Liver (tissue), 9 donors: ENCODE data around the gene TMEM163. TPM values are rescaled to one million over a fixed set of nuclear protein-coding genes. Genes with fewer than 3 reads are reported as not detected.

Experiments
- DNase-seq: peaks from one replicate; pipeline ENCODE4 v3.0.0-alpha.2; 2017; ENCODE audit warnings: low spot score
- H3K27ac ChIP-seq, 2 donors: one replicate each; pipeline ENCODE4 v1.7.0; 2013; ENCODE audit warnings: inconsistent platforms in 2 of 2, low read length in 2 of 2, control low read depth in 1 of 2, low read depth in 1 of 2, mild to moderate bottlenecking in 1 of 2
- H3K27me3 ChIP-seq, 4 donors: one replicate each; pipeline versions ENCODE4 v1.6.1 to v1.7.0; 2013; ENCODE audit warnings: low read length in 3 of 4, inconsistent platforms in 1 of 4, mild to moderate bottlenecking in 1 of 4, moderate library complexity in 1 of 4; ENCODE audit not compliant: control insufficient read depth in 4 of 4, insufficient read depth in 4 of 4
- H3K36me3 ChIP-seq, 4 donors: one replicate each; pipeline versions ENCODE4 v1.6.1 to v1.7.0; 2013; ENCODE audit warnings: low read length in 3 of 4, mild to moderate bottlenecking in 3 of 4, low read depth in 1 of 4, moderate library complexity in 1 of 4; ENCODE audit not compliant: control insufficient read depth in 4 of 4, insufficient read depth in 3 of 4
- H3K4me1 ChIP-seq, 4 donors: one replicate each; pipeline versions ENCODE4 v1.6.1 to v1.7.0; 2013; ENCODE audit warnings: low read length in 3 of 4, mild to moderate bottlenecking in 3 of 4, moderate library complexity in 1 of 4; ENCODE audit not compliant: control insufficient read depth in 4 of 4, insufficient read depth in 4 of 4
- H3K4me3 ChIP-seq, 3 donors: one replicate each; pipeline versions ENCODE4 v1.6.1 to v1.7.0; 2013; ENCODE audit warnings: low read length in 3 of 3, control low read depth in 1 of 3, low read depth in 1 of 3, mild to moderate bottlenecking in 1 of 3
- H3K9ac ChIP-seq, 2 donors: one replicate each; pipeline ENCODE4 v1.7.0; 2013; ENCODE audit warnings: low read length in 2 of 2, mild to moderate bottlenecking in 2 of 2, moderate library complexity in 2 of 2, control low read depth in 1 of 2, low read depth in 1 of 2
- H3K9me3 ChIP-seq, 4 donors: one replicate each; pipeline versions ENCODE4 v1.6.1 to v1.7.0; 2013; ENCODE audit warnings: low read length in 3 of 4; ENCODE audit not compliant: control insufficient read depth in 4 of 4
- ATF3 ChIP-seq: IDR thresholded peaks from 2 replicates; pipeline ENCODE4 v1.6.1; 2016; ENCODE audit warnings: antibody characterized with exemption
- CTCF ChIP-seq: fragments of 150-350 bp; IDR thresholded peaks from 2 replicates; pipeline ENCODE4 v1.5.1; 2017; ENCODE audit warnings: improper control_type of control experiment, low read depth, low read length; ENCODE audit not compliant: missing input control
- EGR1 ChIP-seq, 2 donors: IDR thresholded peaks; 2 replicates each; pipeline ENCODE4 v1.6.1; 2016 to 2018; ENCODE audit warnings: antibody characterized with exemption in 2 of 2, low read depth in 2 of 2
- FOXA1 ChIP-seq: IDR thresholded peaks from 2 replicates; pipeline ENCODE4 v1.6.1; 2016; ENCODE audit warnings: antibody characterized with exemption
- HNF4A ChIP-seq, 2 donors: conservative IDR thresholded peaks; 2 replicates each; pipeline ENCODE4 v1.6.1; 2016; ENCODE audit warnings: antibody characterized with exemption in 2 of 2, mild to moderate bottlenecking in 2 of 2
- HNF4G ChIP-seq: IDR thresholded peaks from 2 replicates; pipeline ENCODE4 v1.6.1; 2016; ENCODE audit warnings: antibody characterized with exemption
- MAX ChIP-seq: IDR thresholded peaks from 2 replicates; pipeline ENCODE4 v1.6.1; 2016; ENCODE audit warnings: antibody characterized with exemption
- NR2F2 ChIP-seq: IDR thresholded peaks from 2 replicates; pipeline ENCODE4 v1.6.1; 2016; ENCODE audit warnings: antibody characterized with exemption
- RAD21 ChIP-seq, 2 donors: IDR thresholded peaks; 2 replicates each; pipeline ENCODE4 v1.6.1; 2016; ENCODE audit warnings: antibody characterized with exemption in 2 of 2, mild to moderate bottlenecking in 2 of 2
- REST ChIP-seq: IDR thresholded peaks from 2 replicates; pipeline ENCODE4 v1.6.1; 2016; ENCODE audit warnings: antibody characterized with exemption, mild to moderate bottlenecking
- RXRA ChIP-seq, 2 donors: IDR thresholded peaks; 2 replicates each; pipeline ENCODE4 v1.6.1; 2017 to 2018; ENCODE audit warnings: antibody characterized with exemption in 2 of 2, mild to moderate bottlenecking in 1 of 2
- SP1 ChIP-seq: IDR thresholded peaks from 2 replicates; pipeline ENCODE4 v1.6.1; 2018; ENCODE audit warnings: antibody characterized with exemption, mild to moderate bottlenecking
- TAF1 ChIP-seq: conservative IDR thresholded peaks from 2 replicates; pipeline ENCODE4 v1.6.1; 2016; ENCODE audit warnings: antibody characterized with exemption, mild to moderate bottlenecking
- YY1 ChIP-seq: IDR thresholded peaks from 2 replicates; pipeline ENCODE4 v1.6.1; 2016; ENCODE audit warnings: antibody characterized with exemption, mild to moderate bottlenecking
- WGBS: extraction: QIAGEN DNeasy Blood & Tissue Kit; methylation state at CpG from one replicate; pipeline ENCODE4 v1.1.7; 2013; 5-methylcytosine and 5-hydroxymethylcytosine counted together
- polyA plus RNA-seq, 2 donors: library from polyadenylated mRNA; stranded (reverse) in 1 of 2; unstranded in 1 of 2; fragments of 200-250 nt in 1 of 2; fragments of >200 nt in 1 of 2; fragmentation: Nextera tagmentation in 1 of 2; extraction: Ambion mirVana in 1 of 2; gene quantifications; one replicate each; pipeline versions ENCODE4 v1.2.1 to v1.2.3, GENCODE V29; 2013 to 2015
- total RNA-seq, 2 donors: library from RNA; depleted of rRNA; stranded (reverse); fragments of >200 nt; gene quantifications; one replicate each; pipeline ENCODE4 v1.2.3, GENCODE V29; 2014
- donor health status: healthy.
- donor health status: healthy.
- donor health status: healthy.
- donor health status: healthy.
- donor health status: healthy.

The TMEM163 gene
- total and polyA plus RNA-seq, 4 donors = 0.08 to 0.48 (median 0.25) TPM

GRCh38 chr2:134443814-134444480 lies 274.9 kb downstream of the TMEM163 start:
- Histone ChIP-seq H3K27me3 (no peaks in the 10 kb centered on the region), H3K27ac (no peak overlapping the region), H3K4me3 (no peak overlapping the region), H3K4me1 (peaks cover 0 to 8% (median 2%) of the 10 kb centered on the region in 4 donors), H3K9me3 (no peaks in the 10 kb centered on the region), H3K9ac (no peak overlapping the region), H3K36me3 (peaks cover 0 to 5% (median 3%) of the 10 kb centered on the region in 4 donors)
- no peak for DNase-seq
- 91% methylated on average over 11 of the region's 11 CpGs for WGBS
- TF ChIP-seq TAF1 (no peak), ATF3 (no peak), RAD21 (IDR thresholded peaks at IDR 0.05) (no peak), REST (no peak), RXRA (IDR thresholded peaks at IDR 0.05) (no peak), YY1 (no peak), NR2F2 (no peak)

GRCh38 chr2:134441153-134441863 lies 277.5 kb downstream of the TMEM163 start:
- 98% methylated on average over 11 of the region's 11 CpGs for WGBS
- peaks cover 0 to 8% (median 2%) of the 10 kb centered on the region in 4 donors for H3K4me1 ChIP-seq
- H3K9me3 ChIP-seq = no peaks in the 10 kb centered on the region
- TF ChIP-seq SP1 (no peak), NR2F2 (no peak), MAX (no peak), CTCF (no peak), FOXA1 (no peak), EGR1 (IDR thresholded peaks at IDR 0.05; ENCODE audit: low read depth in 2 of 2) (no peak), RAD21 (IDR thresholded peaks at IDR 0.05) (no peak), HNF4G (no peak), HNF4A (conservative IDR thresholded peaks at IDR 0.05) (no peak), REST (no peak)
- peaks cover 0 to 3% (median 2%) of the 10 kb centered on the region in 4 donors for H3K36me3 ChIP-seq
- H3K27ac ChIP-seq = no peak overlapping the region
- no peaks in the 10 kb centered on the region for H3K27me3 ChIP-seq
- no peak overlapping the region for H3K4me3 ChIP-seq
- no peak overlapping the region for H3K9ac ChIP-seq
- DNase-seq = no peak
